Measurements from ENCODE around the gene FAM174C.

FAM174C gene

GRCh38 chr19:1256646-1257474 lies 18.5 kb upstream of the FAM174C start:
- Histone ChIP-seq H3K36me3 (ENCODE audit: insufficient read depth, low read length) (peaks cover 42% of the 10 kb centered on the region; the same call in 1 of the 2 replicates), H2AFZ (ENCODE audit: low read length) (no peak overlapping the region), H3K9ac (ENCODE audit: low read depth, low read length, poor library complexity, severe bottlenecking) (no peak overlapping the region), H3F3A (ENCODE audit: low read depth) (peaks cover 16% of the 10 kb centered on the region; the same call in 1 of the 2 replicates), H4K20me1 (ENCODE audit: insufficient read depth, low read length, poor library complexity, severe bottlenecking) (peaks cover 81% of the 10 kb centered on the region), H3K9me2 (replicated peaks; ENCODE audit: low read depth, low read length) (no peaks in the 10 kb centered on the region), H3K4me3 (ENCODE audit: low read length, poor library complexity, severe bottlenecking) (no peak overlapping the region), H3K79me2 (ENCODE audit: insufficient read depth, low read length) (peaks cover 73% of the 10 kb centered on the region), H3K4me2 (ENCODE audit: low read depth, low read length, poor library complexity, severe bottlenecking) (no peak overlapping the region), H3K4me1 (ENCODE audit: insufficient read depth, low read length, poor library complexity, severe bottlenecking) (peaks cover 44% of the 10 kb centered on the region), H3K9me3 (ENCODE audit: insufficient read depth, low read depth, low read length) (no peaks in the 10 kb centered on the region), H3K27me3 (ENCODE audit: insufficient read depth, low read length, poor library complexity, severe bottlenecking) (no peaks in the 10 kb centered on the region)
- TF ChIP-seq, protein P1, sequence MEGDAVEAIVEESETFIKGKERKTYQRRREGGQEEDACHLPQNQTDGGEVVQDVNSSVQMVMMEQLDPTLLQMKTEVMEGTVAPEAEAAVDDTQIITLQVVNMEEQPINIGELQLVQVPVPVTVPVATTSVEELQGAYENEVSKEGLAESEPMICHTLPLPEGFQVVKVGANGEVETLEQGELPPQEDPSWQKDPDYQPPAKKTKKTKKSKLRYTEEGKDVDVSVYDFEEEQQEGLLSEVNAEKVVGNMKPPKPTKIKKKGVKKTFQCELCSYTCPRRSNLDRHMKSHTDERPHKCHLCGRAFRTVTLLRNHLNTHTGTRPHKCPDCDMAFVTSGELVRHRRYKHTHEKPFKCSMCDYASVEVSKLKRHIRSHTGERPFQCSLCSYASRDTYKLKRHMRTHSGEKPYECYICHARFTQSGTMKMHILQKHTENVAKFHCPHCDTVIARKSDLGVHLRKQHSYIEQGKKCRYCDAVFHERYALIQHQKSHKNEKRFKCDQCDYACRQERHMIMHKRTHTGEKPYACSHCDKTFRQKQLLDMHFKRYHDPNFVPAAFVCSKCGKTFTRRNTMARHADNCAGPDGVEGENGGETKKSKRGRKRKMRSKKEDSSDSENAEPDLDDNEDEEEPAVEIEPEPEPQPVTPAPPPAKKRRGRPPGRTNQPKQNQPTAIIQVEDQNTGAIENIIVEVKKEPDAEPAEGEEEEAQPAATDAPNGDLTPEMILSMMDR (conservative IDR thresholded peaks at IDR 0.05; ENCODE audit: low read length) = no peak
- no peak for TF ChIP-seq EZH2phosphoT487 (IDR thresholded peaks at IDR 0.05; ENCODE audit: borderline replicate concordance)

DNA sequence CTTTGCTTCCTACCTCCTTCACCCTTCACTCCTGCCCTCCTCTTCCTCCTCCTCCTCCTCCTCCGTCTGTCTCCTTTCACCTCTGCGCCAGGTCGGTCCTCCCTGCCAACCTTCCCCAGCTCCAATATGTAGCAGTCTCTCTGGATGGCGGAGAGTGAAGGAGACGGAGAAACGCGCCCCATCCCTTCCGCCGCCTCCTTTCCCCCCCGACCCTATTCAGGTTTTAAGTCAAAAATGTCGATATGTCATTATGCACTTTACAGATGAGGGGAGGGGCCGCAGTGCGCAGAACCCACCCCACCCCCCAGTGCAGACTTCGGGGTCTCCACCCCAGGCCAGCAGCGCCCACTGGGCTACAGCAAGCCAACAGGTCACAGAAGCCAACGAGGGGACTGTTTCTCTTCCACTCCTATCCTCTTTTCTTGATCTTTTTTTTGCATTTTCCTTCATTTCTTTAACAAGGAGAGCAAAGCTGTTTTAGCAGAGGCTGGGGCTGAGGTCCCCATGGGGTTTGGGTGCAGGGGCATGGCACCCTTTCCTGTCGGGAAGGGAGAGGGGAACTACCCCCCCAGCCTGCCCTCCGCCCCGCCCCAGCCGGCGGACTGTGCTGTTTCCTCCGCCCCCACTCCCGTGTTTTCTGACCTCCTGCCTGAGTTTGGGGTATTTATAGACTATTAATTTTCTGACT lies 17.7 kb upstream of the FAM174C start:
- Histone ChIP-seq H3K4me1 (ENCODE audit: insufficient read depth, low read length, poor library complexity, severe bottlenecking) (peaks cover 44% of the 10 kb centered on the region), H3F3A (ENCODE audit: low read depth) (0 out of 2 replicates have a peak, but pooled peaks cover 8% of the 10 kb centered on the region), H3K79me2 (ENCODE audit: insufficient read depth, low read length) (peaks cover 65% of the 10 kb centered on the region)

DNA sequence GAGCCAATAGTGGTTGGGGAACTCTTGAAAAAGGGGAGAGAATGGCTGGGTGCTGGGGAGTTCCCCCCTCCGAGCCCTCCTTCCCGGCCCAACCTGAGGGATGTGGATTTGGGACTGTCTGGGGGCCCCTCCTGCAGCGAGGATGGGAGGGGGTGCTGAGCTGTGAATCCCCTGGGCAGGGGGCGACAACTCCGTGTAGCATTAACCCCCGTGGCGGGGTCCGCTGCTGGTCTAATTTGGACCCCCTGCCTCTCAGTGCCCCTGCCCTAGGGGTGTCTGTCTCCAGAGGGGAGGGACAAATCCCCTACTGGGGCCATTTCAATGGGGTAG lies 17.2 kb upstream of the FAM174C start:
- Histone ChIP-seq H3K9ac (ENCODE audit: low read depth, low read length, poor library complexity, severe bottlenecking) (no peak overlapping the region), H3K36me3 (ENCODE audit: insufficient read depth, low read length) (peaks cover 42% of the 10 kb centered on the region; the same call in 1 of the 2 replicates)

More for the DNA sequence above, 17.7 kb upstream of the FAM174C start:
- Histone ChIP-seq H3K9me2 (replicated peaks; ENCODE audit: low read depth, low read length) (no peaks in the 10 kb centered on the region), H3K36me3 (ENCODE audit: insufficient read depth, low read length) (peaks cover 42% of the 10 kb centered on the region; the same call in 1 of the 2 replicates), H3K9me3 (ENCODE audit: insufficient read depth, low read depth, low read length) (no peaks in the 10 kb centered on the region), H4K20me1 (ENCODE audit: insufficient read depth, low read length, poor library complexity, severe bottlenecking) (peaks cover 73% of the 10 kb centered on the region), H3K4me3 (ENCODE audit: low read length, poor library complexity, severe bottlenecking) (no peak overlapping the region), H3K27me3 (ENCODE audit: insufficient read depth, low read length, poor library complexity, severe bottlenecking) (no peaks in the 10 kb centered on the region), H2AFZ (ENCODE audit: low read length) (no peak overlapping the region), H3K9ac (ENCODE audit: low read depth, low read length, poor library complexity, severe bottlenecking) (no peak overlapping the region), H3K4me2 (ENCODE audit: low read depth, low read length, poor library complexity, severe bottlenecking) (no peak overlapping the region)
- TF ChIP-seq, protein P1 (conservative IDR thresholded peaks at IDR 0.05; ENCODE audit: low read length) = no peak
- TF ChIP-seq EZH2phosphoT487 (IDR thresholded peaks at IDR 0.05; ENCODE audit: borderline replicate concordance) = no peak

More for the DNA sequence above, 17.2 kb upstream of the FAM174C start:
- H3K79me2 ChIP-seq (ENCODE audit: insufficient read depth, low read length) = peaks cover 60% of the 10 kb centered on the region
- H4K20me1 ChIP-seq (ENCODE audit: insufficient read depth, low read length, poor library complexity, severe bottlenecking) = peaks cover 69% of the 10 kb centered on the region
- no peaks in the 10 kb centered on the region for H3K27me3 ChIP-seq (ENCODE audit: insufficient read depth, low read length, poor library complexity, severe bottlenecking)
- peaks cover 44% of the 10 kb centered on the region for H3K4me1 ChIP-seq (ENCODE audit: insufficient read depth, low read length, poor library complexity, severe bottlenecking)
- TF ChIP-seq EZH2phosphoT487 (IDR thresholded peaks at IDR 0.05; ENCODE audit: borderline replicate concordance) = no peak
- TF ChIP-seq, protein P1 (conservative IDR thresholded peaks at IDR 0.05; ENCODE audit: low read length) = no peak
- H2AFZ ChIP-seq (ENCODE audit: low read length) = no peak overlapping the region
- no peak overlapping the region for H3K4me3 ChIP-seq (ENCODE audit: low read length, poor library complexity, severe bottlenecking)
- H3K9me3 ChIP-seq (ENCODE audit: insufficient read depth, low read depth, low read length) = no peaks in the 10 kb centered on the region
- 0 out of 2 replicates have a peak, but pooled peaks cover 8% of the 10 kb centered on the region for H3F3A ChIP-seq (ENCODE audit: low read depth)
- no peaks in the 10 kb centered on the region for H3K9me2 ChIP-seq (replicated peaks; ENCODE audit: low read depth, low read length)
- no peak overlapping the region for H3K4me2 ChIP-seq (ENCODE audit: low read depth, low read length, poor library complexity, severe bottlenecking)

All from Loucy (cell line).